Testis (tissue), 3 donors: ENCODE data around the gene CTPS1. TPM values are rescaled to one million over a fixed set of nuclear protein-coding genes. Genes with fewer than 3 reads are reported as not detected.

Source experiments
- DNase-seq: peaks from one replicate; pipeline ENCODE4 v3.0.0-alpha.2; 2019
- H3K27ac ChIP-seq, 2 donors: fragments of 200-600 bp; sonication (generic); one replicate each; pipeline ENCODE4 v1.5.1; 2019
- H3K27me3 ChIP-seq: fragments of 200-600 bp; sonication (generic); one replicate; pipeline ENCODE4 v1.5.1; 2019
- H3K36me3 ChIP-seq: fragments of 200-600 bp; sonication (generic); one replicate; pipeline ENCODE4 v1.5.1; 2017; ENCODE audit warnings: low read depth; ENCODE audit errors: missing control alignments
- H3K4me1 ChIP-seq: fragments of 200-600 bp; sonication (generic); one replicate; pipeline ENCODE4 v1.5.1; 2019
- H3K4me3 ChIP-seq, 2 donors: fragments of 200-600 bp; sonication (generic); one replicate each; pipeline ENCODE4 v1.5.1; 2017 to 2019
- H3K9me3 ChIP-seq: fragments of 200-600 bp; sonication (generic); one replicate; pipeline ENCODE4 v1.5.1; 2017
- CTCF ChIP-seq, 3 experiments: fragments of 450-650 bp in 2 of 3; fragments of 200-600 bp in 1 of 3; sonication (generic) in 1 of 3; IDR thresholded peaks; one replicate each; pipeline ENCODE4 v1.5.1; 2016 to 2019; ENCODE audit warnings: antibody characterized with exemption in 3 of 3, mild to moderate bottlenecking in 2 of 3, moderate library complexity in 1 of 3
- POLR2A ChIP-seq: fragments of 450-650 bp; IDR thresholded peaks from one replicate; pipeline ENCODE4 v1.6.1; 2017; ENCODE audit warnings: antibody characterized with exemption, mild to moderate bottlenecking, moderate library complexity
- WGBS, 2 donors: methylation state at CpG; one replicate each; pipeline ENCODE4 v1.1.5; 2018; 5-methylcytosine and 5-hydroxymethylcytosine counted together
- intact Hi-C: fragments of 100-400 bp; cut with DNase I; formaldehyde crosslinking; loops from one replicate; pipeline ENCODE4 v1.15.1; 2023; ENCODE audit warnings: low total_unique reads
- polyA plus RNA-seq: library from polyadenylated mRNA; stranded (reverse); fragments of 350-450 nt; fragmentation: Illumina TruSeq; extraction: RNeasy Lipid Tissue Mini Kit (QIAGEN cat#74804); gene quantifications from one replicate; pipeline ENCODE4 v1.2.3, GENCODE V29; 2014; ENCODE audit warnings: low read depth, low replicate concordance; ENCODE audit not compliant: insufficient read depth
- small RNA-seq, 2 donors: library from RNA; depleted of rRNA; stranded (forward); fragments of <200 nt; gene quantifications; one replicate each; pipeline ENCODE3, GENCODE V24; 2016
- total RNA-seq, 2 donors: library from RNA; depleted of rRNA; stranded (reverse); fragments of >200 nt; gene quantifications; one replicate each; pipeline ENCODE4 v1.2.3, GENCODE V29; 2016

Gene CTPS1
- total and polyA plus RNA-seq, 3 donors from 2014 or later = 41.2 to 66.1 (median 55.9) TPM

GRCh38 chr1:41051022-41051421 is 71.5 kb downstream of the CTPS1 start:
- H3K36me3 ChIP-seq = no peaks in the 10 kb centered on the region
- intact Hi-C loops = no loop called here
- no peaks in the 10 kb centered on the region for H3K27me3 ChIP-seq
- DNase-seq = no peak
- 60 to 64% methylated on average over 1 of the region's 1 CpG for WGBS, 2 donors
- TF ChIP-seq POLR2A = no peak
- TF ChIP-seq CTCF (IDR thresholded peaks at IDR 0.05) = no peak
- no peak overlapping the region for H3K27ac ChIP-seq
- no peak overlapping the region for H3K4me3 ChIP-seq
- no peaks in the 10 kb centered on the region for H3K9me3 ChIP-seq
- H3K4me1 ChIP-seq = no peaks in the 10 kb centered on the region

GRCh38 chr1:41053316-41053715 is 73.8 kb downstream of the CTPS1 start:
- H3K27ac ChIP-seq = no peak overlapping the region
- H3K36me3 ChIP-seq = no peaks in the 10 kb centered on the region
- H3K9me3 ChIP-seq = no peaks in the 10 kb centered on the region
- DNase-seq = no peak
- intact Hi-C loops = no loop called here
- TF ChIP-seq CTCF (IDR thresholded peaks at IDR 0.05) (no peak), POLR2A (no peak)
- 85 to 96% methylated on average over 2 of the region's 2 CpGs for WGBS, 2 donors
- no peak overlapping the region for H3K4me3 ChIP-seq
- H3K27me3 ChIP-seq = no peaks in the 10 kb centered on the region
- no peaks in the 10 kb centered on the region for H3K4me1 ChIP-seq

- Histone ChIP-seq H3K4me1 (no peaks in the 10 kb centered on the region), H3K27ac (no peak overlapping the region), H3K9me3 (no peaks in the 10 kb centered on the region), H3K27me3 (no peaks in the 10 kb centered on the region), H3K4me3 (no peak overlapping the region), H3K36me3 (no peaks in the 10 kb centered on the region)
- DNase-seq = no peak
- intact Hi-C loops = no loop called here
- TF ChIP-seq CTCF (IDR thresholded peaks at IDR 0.05) (no peak), POLR2A (no peak)
- 99% methylated on average over 5 of the region's 5 CpGs for WGBS, 2 donors
These were observed 77.4 kb downstream of the CTPS1 start for GRCh38 chr1:41056907-41057306.

Small RNA genes within 50 kb of the gene (small RNA-seq; reads per million reads assigned to genes)
- 0 reads per million in 2 donors for gene UBE2V1P8

Other genes with a start within 250 kb of the CTPS1 start
- gene KCNQ4, start 195.9 kb upstream of the CTPS1 start, total RNA-seq = 1 to 10 TPM; 1.4 to 2.4 TPM
- gene KCNQ4, start 195.9 kb upstream of the CTPS1 start, polyA plus RNA-seq = 2.3 TPM
- 100 to 1,000 TPM in 1 of 2 donors, 10 to 100 TPM in 1; 79.0 to 124 TPM for gene CITED4, start 117.3 kb upstream of the CTPS1 start, total RNA-seq
- gene CITED4, start 117.3 kb upstream of the CTPS1 start, polyA plus RNA-seq = 20.1 TPM
- gene SLFNL1, start 42.0 kb downstream of the CTPS1 start, total RNA-seq = 10 to 100 TPM; 23.4 to 96.8 TPM
- gene SLFNL1, start 42.0 kb downstream of the CTPS1 start, polyA plus RNA-seq = 85.4 TPM